Stimulated activated CD8-positive, alpha-beta memory T cell treated with anti-CD3 and anti-CD28 coated beads, Interleukin-4, amount 100 ng/mL, for 1 hour (primary cell): ENCODE results near the gene LETM1.

ENCODE experiments used
- DNase-seq, 2 donors: peaks; one replicate each; pipeline ENCODE4 v3.0.0-alpha.2; 2020; ENCODE audit warnings: low read depth in 2 of 2, low spot score in 1 of 2

The LETM1 gene

DNA sequence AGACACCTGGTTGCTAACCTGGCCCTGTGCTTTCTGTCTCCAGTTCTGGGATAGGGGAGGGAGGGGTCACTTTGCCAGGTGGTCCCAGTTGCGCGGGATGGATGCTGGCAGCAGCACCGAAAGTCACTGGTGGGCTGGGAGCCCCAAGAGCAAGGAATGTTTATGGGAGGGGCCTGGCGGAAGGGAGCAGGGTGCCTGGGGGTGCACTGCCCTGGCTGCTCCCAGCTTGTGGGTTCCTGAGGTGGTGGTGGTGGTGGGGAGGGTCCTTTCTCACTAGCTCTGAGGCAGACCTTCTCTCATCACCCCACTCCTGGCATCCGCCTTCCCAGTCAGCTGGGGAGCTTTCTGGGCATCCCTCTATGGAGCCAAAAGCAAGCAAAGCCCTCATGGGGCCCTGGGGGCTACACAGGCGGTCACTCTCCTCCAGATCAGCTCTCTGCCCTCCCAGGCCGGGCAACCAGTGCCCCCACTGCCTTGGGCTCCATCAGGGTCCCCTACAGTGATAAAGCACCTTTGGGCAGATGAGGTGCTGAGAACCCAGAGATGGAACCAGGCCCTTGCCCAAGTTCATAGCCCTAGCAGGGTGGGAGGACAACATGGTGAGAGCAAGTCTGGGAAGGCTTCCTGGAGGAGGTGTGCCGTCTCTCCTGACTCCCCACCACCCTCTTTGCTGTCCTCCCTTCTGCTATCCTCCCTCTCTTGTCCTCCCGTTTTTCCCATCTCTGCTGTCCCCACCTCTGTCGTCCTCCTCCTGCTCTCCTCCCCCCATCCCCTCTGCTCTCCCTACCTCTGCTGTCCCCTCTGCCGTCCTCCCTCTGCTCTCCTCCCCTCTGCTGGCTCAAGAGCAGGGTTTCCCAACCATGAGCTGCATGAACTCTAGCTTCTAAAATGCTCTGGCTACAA is 46.9 kb downstream of the LETM1 start:
- DNase-seq: no peak

DNA sequence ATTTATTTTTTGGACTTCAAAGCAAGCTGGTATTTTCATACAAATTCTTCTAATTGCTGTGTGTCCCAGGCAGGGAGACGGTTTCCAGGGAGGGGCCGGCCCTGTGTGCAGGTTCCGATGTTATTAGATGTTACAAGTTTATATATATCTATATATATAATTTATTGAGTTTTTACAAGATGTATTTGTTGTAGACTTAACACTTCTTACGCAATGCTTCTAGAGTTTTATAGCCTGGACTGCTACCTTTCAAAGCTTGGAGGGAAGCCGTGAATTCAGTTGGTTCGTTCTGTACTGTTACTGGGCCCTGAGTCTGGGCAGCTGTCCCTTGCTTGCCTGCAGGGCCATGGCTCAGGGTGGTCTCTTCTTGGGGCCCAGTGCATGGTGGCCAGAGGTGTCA is 47.6 kb downstream of the LETM1 start:
- no peak for DNase-seq

DNA sequence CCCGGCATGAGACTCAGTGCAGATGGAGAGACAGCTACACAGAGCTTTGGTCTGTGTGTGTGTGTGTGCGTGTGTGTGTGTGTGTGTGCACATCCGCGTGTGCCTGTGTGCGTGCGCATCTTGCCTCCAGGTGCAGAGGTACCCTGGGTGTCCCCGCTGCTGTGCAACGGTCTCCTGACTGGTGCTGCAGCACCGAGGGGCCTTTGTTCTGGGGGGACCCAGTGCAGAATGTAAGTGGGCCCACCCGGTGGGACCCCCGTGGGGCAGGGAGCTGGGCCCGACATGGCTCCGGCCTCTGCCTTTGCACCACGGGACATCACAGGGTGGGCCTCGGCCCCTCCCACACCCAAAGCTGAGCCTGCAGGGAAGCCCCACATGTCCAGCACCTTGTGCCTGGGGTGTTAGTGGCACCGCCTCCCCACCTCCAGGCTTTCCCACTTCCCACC is 48.6 kb downstream of the LETM1 start:
- DNase-seq: no peak

DNA sequence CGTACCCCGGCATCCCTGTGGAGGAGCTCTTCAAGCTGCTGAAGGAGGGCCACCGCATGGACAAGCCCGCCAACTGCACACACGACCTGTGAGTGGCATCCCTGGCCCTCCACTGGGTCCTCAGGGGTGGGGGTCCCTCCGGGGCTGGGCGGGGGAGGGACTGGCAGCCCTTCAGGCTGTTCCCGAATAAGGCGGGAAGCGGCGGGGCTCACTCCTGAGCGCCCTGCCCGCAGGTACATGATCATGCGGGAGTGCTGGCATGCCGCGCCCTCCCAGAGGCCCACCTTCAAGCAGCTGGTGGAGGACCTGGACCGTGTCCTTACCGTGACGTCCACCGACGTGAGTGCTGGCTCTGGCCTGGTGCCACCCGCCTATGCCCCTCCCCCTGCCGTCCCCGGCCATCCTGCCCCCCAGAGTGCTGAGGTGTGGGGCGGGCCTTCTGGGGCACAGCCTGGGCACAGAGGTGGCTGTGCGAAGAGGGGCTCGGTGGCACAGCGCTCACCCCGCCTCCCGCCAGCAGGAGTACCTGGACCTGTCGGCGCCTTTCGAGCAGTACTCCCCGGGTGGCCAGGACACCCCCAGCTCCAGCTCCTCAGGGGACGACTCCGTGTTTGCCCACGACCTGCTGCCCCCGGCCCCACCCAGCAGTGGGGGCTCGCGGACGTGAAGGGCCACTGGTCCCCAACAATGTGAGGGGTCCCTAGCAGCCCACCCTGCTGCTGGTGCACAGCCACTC is 49.2 kb downstream of the LETM1 start:
- no peak for DNase-seq

DNA sequence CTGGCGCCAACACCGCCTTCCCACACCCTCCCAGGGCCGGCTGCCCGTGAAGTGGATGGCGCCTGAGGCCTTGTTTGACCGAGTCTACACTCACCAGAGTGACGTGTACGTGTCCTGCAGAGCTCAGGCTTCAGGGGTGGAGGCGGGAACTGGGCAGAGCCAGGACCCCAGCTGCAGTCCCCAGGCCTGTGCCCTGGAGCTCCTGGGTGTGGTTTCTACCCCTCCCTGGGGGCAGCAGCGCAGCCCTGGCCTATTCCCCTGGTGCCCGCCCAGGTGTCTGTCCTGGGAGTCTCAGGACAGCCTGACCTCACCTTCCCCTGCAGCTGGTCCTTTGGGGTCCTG is 49.8 kb downstream of the LETM1 start:
- no peak for DNase-seq

DNA sequence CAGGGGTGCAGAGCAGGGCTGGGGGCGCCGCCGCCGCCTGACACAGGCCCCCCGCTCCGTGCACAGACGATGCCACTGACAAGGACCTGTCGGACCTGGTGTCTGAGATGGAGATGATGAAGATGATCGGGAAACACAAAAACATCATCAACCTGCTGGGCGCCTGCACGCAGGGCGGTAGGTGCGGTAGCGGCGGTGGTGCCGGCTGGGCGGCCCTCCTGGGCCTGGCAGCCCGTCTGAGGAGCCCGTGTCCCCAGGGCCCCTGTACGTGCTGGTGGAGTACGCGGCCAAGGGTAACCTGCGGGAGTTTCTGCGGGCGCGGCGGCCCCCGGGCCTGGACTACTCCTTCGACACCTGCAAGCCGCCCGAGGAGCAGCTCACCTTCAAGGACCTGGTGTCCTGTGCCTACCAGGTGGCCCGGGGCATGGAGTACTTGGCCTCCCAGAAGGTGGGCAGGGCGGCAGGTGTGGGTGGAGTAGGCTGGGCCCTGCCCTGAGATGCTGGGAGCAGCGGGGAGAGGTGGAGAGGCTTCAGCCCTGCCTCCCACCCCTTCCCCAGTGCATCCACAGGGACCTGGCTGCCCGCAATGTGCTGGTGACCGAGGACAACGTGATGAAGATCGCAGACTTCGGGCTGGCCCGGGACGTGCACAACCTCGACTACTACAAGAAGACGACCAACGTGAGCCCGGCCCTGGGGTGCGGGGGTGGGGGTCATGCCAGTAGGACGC is 50.3 kb downstream of the LETM1 start:
- no peak for DNase-seq

DNA sequence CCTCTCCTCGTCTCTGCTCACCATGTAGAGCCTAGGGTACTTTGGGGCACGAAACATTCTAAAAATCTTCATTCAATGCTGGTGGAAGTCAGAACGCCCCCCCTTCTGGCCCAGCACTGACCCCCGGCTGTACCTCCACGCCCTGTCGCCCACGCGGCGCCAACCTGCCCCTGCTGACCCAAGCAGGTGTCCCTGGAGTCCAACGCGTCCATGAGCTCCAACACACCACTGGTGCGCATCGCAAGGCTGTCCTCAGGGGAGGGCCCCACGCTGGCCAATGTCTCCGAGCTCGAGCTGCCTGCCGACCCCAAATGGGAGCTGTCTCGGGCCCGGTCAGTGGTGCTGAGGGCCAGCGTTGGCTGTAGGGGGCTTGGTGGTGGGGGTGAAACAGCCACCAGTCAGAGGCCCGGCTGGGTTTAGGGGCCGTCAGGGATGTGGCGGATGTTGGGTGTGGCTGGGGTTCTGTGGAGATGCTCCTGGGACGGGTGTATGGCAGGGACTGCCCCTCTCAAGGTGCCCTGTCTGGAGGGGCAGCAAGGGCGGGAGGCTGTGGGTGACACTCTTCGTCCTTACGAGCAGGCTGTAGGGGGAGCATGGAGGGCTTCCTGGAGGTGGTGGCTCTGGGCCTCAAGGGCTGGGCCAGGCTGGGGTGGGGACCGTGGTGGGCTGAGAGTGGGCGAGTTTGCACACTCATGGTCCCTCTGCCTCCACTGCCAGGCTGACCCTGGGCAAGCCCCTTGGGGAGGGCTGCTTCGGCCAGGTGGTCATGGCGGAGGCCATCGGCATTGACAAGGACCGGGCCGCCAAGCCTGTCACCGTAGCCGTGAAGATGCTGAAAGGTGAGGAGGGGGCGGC is 51.1 kb downstream of the LETM1 start:
- no peak for DNase-seq

DNA sequence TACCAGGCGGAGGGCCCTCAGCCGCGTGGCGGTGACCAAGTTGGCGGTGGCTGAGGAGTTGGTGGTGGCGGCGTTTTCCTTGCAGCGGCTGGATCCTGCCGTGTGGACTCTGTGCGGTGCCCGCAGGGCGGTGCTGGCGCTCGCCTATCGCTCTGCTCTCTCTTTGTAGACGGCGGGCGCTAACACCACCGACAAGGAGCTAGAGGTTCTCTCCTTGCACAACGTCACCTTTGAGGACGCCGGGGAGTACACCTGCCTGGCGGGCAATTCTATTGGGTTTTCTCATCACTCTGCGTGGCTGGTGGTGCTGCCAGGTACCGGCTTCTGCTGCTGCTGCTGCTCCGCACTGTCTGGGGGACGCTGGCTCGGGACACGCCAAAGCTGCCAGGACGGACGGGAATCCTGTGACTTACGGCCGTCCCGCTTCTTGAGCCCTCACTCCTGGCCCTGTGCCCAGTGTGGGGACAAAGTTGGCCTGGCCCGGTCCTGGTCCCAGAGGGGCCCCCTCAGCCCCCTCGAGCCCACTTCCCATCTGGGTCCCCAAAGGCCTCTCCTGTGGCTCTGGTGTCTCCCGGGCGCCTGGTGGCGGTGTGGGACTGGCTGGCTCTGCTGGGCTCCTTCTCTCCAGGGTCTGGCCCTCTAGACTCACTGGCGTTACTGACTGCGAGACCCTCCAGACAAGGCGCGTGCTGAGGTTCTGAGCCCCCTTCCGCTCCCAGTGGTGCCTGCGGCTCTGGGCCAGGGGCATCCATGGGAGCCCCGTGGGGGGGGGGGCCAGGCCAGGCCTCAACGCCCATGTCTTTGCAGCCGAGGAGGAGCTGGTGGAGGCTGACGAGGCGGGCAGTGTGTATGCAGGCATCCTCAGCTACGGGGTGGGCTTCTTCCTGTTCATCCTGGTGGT is 52.2 kb downstream of the LETM1 start:
- no peak for DNase-seq

DNA sequence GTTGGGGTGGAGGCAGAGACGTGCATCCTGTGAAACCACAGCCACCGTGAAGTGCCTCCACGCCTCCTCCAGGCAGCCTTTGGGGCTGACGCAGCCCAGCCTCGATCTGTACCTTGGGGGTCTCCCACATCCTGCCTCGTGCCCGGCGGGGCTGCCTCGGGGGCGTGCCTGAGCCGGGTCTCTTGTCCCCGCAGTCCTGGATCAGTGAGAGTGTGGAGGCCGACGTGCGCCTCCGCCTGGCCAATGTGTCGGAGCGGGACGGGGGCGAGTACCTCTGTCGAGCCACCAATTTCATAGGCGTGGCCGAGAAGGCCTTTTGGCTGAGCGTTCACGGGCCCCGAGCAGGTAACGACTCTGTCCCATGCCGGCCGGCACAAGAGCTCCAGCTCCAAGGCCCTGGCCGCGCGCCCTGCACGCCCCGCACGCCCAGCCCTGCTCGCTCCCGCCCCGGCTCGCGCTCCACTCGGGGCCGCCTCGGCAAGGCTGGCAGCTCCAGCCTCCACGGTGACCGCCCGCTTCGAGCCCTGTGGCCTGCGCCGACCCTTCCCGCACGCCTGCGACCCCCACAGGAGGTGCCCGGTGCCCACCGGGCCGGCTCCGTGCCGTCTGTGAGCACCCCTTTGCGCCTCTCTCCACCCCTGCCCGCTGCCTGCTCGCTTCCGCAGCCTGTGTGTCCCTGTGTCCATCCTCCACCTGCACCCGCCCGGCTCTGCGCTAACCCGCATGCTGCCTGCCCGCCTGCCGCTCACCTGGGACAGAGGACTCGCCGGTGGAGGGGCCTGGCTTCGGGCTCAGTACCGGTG is 53.0 kb downstream of the LETM1 start:
- no peak for DNase-seq

DNA sequence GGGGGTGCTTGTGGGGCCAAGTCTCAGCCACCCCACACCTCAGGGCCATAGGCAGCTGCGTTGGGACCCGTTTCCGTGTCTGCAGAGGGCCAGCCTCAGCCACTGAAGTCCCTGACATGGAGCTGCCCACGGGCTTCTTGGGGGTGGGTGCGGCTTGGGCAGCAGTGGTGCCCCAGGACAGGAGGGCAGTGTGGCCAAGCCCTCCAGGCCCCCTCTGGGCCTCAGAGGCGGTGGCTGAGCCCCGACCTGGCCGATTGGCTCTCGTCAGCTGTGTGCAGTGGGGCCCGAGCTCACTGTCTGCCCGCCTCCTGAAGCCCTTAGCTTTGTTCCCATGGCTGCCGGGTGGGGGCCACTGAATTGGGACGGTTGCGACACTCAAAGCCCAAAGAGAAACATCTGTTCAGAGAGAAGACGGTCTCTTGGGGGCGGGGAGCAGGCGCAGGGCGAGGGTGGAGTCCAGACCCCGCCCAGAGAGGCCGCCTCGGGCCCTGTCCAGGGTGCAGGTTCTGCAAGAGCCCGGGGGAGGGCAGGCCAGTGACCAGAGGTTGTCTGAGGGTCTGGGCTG is 53.7 kb downstream of the LETM1 start:
- no peak for DNase-seq

DNA sequence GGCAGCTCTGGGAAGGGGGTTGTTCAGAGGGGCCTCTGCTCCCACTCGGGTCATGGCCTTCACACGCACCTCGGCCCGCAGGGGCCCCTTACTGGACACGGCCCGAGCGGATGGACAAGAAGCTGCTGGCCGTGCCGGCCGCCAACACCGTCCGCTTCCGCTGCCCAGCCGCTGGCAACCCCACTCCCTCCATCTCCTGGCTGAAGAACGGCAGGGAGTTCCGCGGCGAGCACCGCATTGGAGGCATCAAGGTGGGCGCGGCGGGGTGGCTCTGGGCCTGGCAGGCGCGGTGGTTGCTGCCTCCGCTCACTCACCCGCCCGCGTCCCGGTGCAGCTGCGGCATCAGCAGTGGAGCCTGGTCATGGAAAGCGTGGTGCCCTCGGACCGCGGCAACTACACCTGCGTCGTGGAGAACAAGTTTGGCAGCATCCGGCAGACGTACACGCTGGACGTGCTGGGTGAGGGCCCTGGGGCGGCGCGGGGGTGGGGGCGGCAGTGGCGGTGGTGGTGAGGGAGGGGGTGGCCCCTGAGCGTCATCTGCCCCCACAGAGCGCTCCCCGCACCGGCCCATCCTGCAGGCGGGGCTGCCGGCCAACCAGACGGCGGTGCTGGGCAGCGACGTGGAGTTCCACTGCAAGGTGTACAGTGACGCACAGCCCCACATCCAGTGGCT is 54.5 kb downstream of the LETM1 start:
- no peak for DNase-seq

DNA sequence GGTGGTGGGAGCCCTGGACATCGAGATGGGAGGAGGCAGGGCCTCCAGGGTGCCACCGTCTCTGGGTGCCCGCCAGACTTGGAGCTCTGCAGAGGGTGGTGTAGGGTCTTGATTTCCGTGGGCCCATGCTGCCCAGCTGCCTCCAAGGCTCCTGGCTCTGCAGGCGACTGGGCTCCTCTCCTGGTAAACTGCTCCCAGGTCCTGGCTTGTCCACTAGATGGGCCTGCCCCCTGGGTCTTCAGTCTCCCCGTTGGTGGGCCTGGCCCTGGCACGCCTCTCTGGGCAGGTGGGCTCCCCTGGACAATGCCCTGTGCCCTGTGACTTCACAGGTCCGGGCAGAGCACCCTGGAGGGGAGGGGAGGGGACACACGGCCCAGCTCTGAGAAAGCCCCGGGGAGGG is 55.2 kb downstream of the LETM1 start:
- DNase-seq: no peak

DNA sequence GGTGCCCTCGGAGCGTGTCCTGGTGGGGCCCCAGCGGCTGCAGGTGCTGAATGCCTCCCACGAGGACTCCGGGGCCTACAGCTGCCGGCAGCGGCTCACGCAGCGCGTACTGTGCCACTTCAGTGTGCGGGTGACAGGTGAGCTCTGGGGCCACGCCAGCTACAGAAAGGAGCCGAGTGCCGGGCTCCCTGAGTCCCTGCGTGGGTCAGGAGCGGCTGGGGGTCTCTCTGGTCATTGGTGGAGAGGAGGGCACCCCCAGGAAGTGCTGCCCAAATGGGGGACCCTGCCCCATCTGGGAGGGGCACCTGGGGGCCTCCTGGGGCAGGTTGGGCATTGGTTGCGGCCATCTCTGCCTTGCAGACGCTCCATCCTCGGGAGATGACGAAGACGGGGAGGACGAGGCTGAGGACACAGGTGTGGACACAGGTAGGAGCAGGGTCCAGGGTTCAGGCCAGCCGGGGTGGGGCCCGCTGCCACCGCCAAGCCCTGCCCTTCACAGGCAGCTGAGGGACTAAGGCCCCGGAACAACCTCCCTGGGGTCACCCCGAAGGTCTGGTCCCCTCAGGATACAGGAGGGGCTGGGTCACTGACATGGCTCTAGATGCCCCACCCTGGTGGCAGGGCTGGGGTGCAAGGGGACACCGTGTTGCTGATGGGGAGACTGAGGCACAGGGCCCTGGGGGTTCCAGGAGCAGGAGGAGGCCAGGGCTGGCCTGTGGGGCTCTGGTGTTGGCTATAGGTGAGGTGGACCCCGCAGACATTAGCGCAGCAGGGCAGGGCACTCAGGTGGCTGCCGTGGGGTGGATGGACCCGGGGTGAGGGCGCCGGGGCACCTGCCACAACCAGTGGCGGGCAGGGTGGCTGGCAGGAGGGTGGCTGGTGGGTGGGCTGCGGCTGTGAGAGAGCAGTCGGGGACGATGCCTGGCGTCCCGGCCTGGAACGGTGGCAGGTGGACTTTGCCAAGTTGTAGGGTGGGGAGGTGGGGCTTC is 56.3 kb downstream of the LETM1 start:
- DNase-seq: no peak

DNA sequence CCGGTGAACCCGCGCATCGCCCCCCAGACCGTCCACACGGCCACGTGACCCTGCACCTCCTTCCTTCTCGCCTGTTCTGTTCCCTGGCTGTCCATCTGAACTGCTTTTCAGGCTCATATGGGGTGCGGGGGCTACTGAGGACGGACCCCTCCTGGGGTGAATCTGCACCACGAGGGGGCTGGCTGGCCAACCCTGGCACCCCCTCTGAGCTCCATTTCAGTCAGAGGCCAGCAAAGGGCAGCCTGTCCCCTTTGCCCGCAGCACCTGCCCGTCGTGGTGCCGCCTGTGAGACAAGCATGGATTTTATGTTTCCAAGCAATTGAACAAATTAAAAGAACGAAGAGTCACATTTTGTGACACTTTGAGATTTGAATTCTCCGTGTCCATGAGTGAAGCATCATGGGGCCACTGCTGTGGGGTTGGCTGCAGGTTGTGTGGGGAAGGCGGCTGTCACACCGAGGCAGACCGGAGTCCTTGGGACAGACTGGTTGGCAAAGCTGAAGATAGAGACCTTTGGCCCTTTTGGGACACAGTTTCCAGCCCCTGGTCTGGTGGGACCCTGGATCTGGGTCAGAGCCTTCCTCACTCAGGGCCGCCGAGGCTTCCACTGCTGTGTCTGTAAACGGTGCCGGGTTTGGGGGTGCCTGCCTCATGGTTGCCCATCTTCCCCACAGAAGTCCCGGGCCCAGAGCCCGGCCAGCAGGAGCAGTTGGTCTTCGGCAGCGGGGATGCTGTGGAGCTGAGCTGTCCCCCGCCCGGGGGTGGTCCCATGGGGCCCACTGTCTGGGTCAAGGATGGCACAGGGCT is 57.2 kb downstream of the LETM1 start:
- no peak for DNase-seq

DNA sequence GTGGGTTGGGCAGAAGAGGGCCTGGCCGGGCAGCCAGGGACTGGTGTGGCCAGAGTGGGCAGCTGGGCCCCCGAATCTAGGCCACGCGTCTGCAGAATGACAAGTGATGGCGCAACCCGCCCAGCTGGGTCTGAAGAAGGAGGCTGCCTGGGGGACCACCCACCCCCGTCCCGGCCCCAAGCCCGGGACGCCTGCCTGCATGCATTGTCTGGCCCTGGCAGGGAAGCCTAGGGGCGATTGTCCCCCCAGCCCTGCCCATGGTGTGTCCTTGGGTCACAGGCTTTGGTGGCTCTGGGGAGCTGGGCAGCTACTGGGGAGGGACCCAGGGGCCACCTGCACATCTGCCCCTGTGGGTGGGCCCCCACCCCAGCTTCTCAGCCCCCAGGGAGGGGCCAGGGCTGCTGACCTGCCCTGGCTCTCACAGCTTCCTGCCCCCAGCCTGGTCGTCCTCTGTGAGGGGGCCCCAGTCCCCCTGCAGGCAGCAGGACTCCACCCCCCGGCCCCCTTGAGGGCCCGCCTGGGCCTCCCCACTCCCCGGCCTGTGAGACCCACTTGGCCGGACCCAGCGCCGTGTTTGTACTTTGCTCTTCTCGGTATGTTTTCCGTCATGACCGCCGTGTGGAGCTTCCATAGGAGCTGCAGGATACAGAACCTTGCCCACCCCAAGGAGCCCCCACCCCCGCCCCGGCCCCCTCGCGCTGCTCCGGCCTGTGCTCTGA is 57.9 kb downstream of the LETM1 start:
- no peak for DNase-seq
